Natural killer cell (primary cell): ENCODE results near the gene RPS6KL1. TPM values are rescaled to one million over a fixed set of nuclear protein-coding genes. Genes with fewer than 3 reads are reported as not detected.

ENCODE experiments used
- ATAC-seq, 3 donors: fragments of 150-1000 bp in 2 of 3; fragments of 200-7000 bp in 1 of 3; cut with Tn5 transposase; 1 replicate in 1 of 3; 2 replicates in 2 of 3; pipeline ENCODE4 v1.10.0; 2021; ENCODE audit warnings: mild to moderate bottlenecking in 2 of 3, moderate library complexity in 2 of 3
- DNase-seq, 2 donors: peaks; one replicate each; pipeline versions ENCODE4 v3.0.0 to v3.0.0-alpha.2; 2013 to 2021; ENCODE audit warnings: mixed read lengths in 1 of 2
- H3K27ac ChIP-seq: one replicate; pipeline ENCODE4 v1.5.1; 2013; ENCODE audit warnings: mild to moderate bottlenecking, low read length
- H3K27me3 ChIP-seq: one replicate; pipeline ENCODE4 v1.6.1; 2013; ENCODE audit warnings: low read length; ENCODE audit not compliant: control insufficient read depth, insufficient read depth
- H3K36me3 ChIP-seq: one replicate; pipeline ENCODE4 v1.6.1; 2013; ENCODE audit warnings: low read length; ENCODE audit not compliant: control insufficient read depth, insufficient read depth
- H3K4me1 ChIP-seq: one replicate; pipeline ENCODE4 v1.6.1; 2013; ENCODE audit warnings: low read length; ENCODE audit not compliant: control insufficient read depth, insufficient read depth
- H3K4me3 ChIP-seq: one replicate; pipeline ENCODE4 v1.5.1; 2013; ENCODE audit warnings: low read length
- H3K9me3 ChIP-seq: one replicate; pipeline ENCODE4 v1.6.1; 2013; ENCODE audit warnings: low read length; ENCODE audit not compliant: control insufficient read depth, insufficient read depth
- H3K27ac Mint-ChIP-seq, 2 donors: one replicate each; pipeline ENCODE4 v1.8.0; 2022; ENCODE audit warnings: mild to moderate bottlenecking in 2 of 2, mixed read lengths in 2 of 2, moderate library complexity in 1 of 2
- H3K27me3 Mint-ChIP-seq, 2 donors: one replicate each; pipeline ENCODE4 v1.8.0; 2022; ENCODE audit warnings: low read depth in 2 of 2, mixed read lengths in 2 of 2
- H3K36me3 Mint-ChIP-seq: one replicate; pipeline ENCODE4 v1.8.0; 2022; ENCODE audit warnings: mixed read lengths
- H3K4me1 Mint-ChIP-seq, 2 donors: one replicate each; pipeline ENCODE4 v1.8.0; 2022; ENCODE audit warnings: mixed read lengths in 2 of 2
- H3K4me3 Mint-ChIP-seq: one replicate; pipeline ENCODE4 v1.8.0; 2022; ENCODE audit warnings: mild to moderate bottlenecking, moderate library complexity, mixed read lengths
- H3K9me3 Mint-ChIP-seq, 2 donors: one replicate each; pipeline ENCODE4 v1.8.0; 2022; ENCODE audit warnings: mixed read lengths in 2 of 2
- CTCF ChIP-seq: fragments of 200-600 bp; IDR thresholded peaks from one replicate; pipeline ENCODE4 v1.8.0; 2022; ENCODE audit warnings: antibody characterized with exemption
- WGBS: methylation state at CpG from one replicate; pipeline ENCODE4 v1.1.7; 2013; ENCODE audit warnings: missing lambda C conversion rate; ENCODE audit not compliant: insufficient coverage; 5-methylcytosine and 5-hydroxymethylcytosine counted together
- intact Hi-C: fragments of 100-400 bp; cut with micrococcal nuclease; formaldehyde crosslinking; loops from one replicate; pipeline ENCODE4 v1.14.2; 2022
- total RNA-seq, 4 donors: library from RNA; stranded (reverse); fragments of 120-200 nt in 1 of 4; gene quantifications; one replicate each; pipeline versions ENCODE4 v1.2.3 to v1.2.4, GENCODE V29; 2013 to 2022

RPS6KL1 gene
- total RNA-seq, 3 donors from 2014 or later (not counting 1 experiment from before 2014, with no cell fraction given), result 1.9 to 7.9 (median 2.9) TPM

GRCh38 chr14:74951443-74952179, 28.6 kb upstream of the RPS6KL1 start:
- WGBS, result 69% methylated on average over 14 of the region's 15 CpGs
- no peak overlapping the region for H3K4me3 Mint-ChIP-seq
- TF ChIP-seq CTCF, result no peak
- Histone ChIP-seq H3K4me1 (peaks cover 13% of the 10 kb centered on the region), H3K4me3 (no peak overlapping the region), H3K27ac (no peak overlapping the region), H3K9me3 (no peaks in the 10 kb centered on the region), H3K27me3 (peaks cover 8% of the 10 kb centered on the region), H3K36me3 (no peaks in the 10 kb centered on the region)
- no peak for DNase-seq
- ATAC-seq, result no peak
- H3K27me3 Mint-ChIP-seq, result peaks cover 0 to 4% of the 10 kb centered on the region in 2 donors
- H3K36me3 Mint-ChIP-seq, result no peaks in the 10 kb centered on the region
- H3K4me1 Mint-ChIP-seq, result peaks cover 2 to 3% of the 10 kb centered on the region in 2 donors
- H3K9me3 Mint-ChIP-seq, result no peaks in the 10 kb centered on the region
- H3K27ac Mint-ChIP-seq, result no peak overlapping the region
- intact Hi-C loops, result no loop called here

- H3K4me1 Mint-ChIP-seq, result peaks cover 9% of the 10 kb centered on the region in 2 donors
- no peak for TF ChIP-seq CTCF
- H3K27me3 Mint-ChIP-seq, result no peaks in the 10 kb centered on the region
- Histone ChIP-seq H3K4me1 (peaks cover 20% of the 10 kb centered on the region), H3K9me3 (no peaks in the 10 kb centered on the region), H3K36me3 (no peaks in the 10 kb centered on the region), H3K27ac (no peak overlapping the region), H3K4me3 (no peak overlapping the region), H3K27me3 (peaks cover 8% of the 10 kb centered on the region)
- ATAC-seq, result no peak
- no peak for DNase-seq
- H3K9me3 Mint-ChIP-seq, result no peaks in the 10 kb centered on the region
- no peaks in the 10 kb centered on the region for H3K36me3 Mint-ChIP-seq
- intact Hi-C loops, result no loop called here
- no peak overlapping the region for H3K27ac Mint-ChIP-seq
- 88% methylated on average over 5 of the region's 9 CpGs for WGBS
- H3K4me3 Mint-ChIP-seq, result no peak overlapping the region
Measured at GRCh38 chr14:74950795-74951442, 27.9 kb upstream of the RPS6KL1 start.

- no peak overlapping the region for H3K4me3 Mint-ChIP-seq
- no peak overlapping the region for H3K27ac Mint-ChIP-seq
Measured at GRCh38 chr14:74949859-74950573, 27.0 kb upstream of the RPS6KL1 start.

More at GRCh38 chr14:74949859-74950573, 27.0 kb upstream of the RPS6KL1 start:
- ATAC-seq (no peak), DNase-seq (no peak)
- Mint-ChIP-seq H3K36me3 (no peaks in the 10 kb centered on the region), H3K9me3 (no peaks in the 10 kb centered on the region), H3K27me3 (no peaks in the 10 kb centered on the region), H3K4me1 (peaks cover 9% of the 10 kb centered on the region in 2 donors)
- Histone ChIP-seq H3K9me3 (no peaks in the 10 kb centered on the region), H3K4me3 (no peak overlapping the region), H3K4me1 (peaks cover 16% of the 10 kb centered on the region), H3K27me3 (peaks cover 5% of the 10 kb centered on the region), H3K36me3 (no peaks in the 10 kb centered on the region), H3K27ac (no peak overlapping the region)
- no peak for TF ChIP-seq CTCF
- intact Hi-C loops, result no loop called here
- WGBS, result 85% methylated on average over 17 of the region's 17 CpGs
